EH (cell line): ENCODE measurements around the gene MYADML2.
"Not testable (repeated sequence)": the region's sequence is repeated elsewhere in the genome, so short reads cannot be mapped to it uniquely, and the experiment has no call there.

Experiments used
- DNase-seq: peaks from one replicate; pipeline ENCODE4 v3.0.0-alpha.2; 2015; ENCODE audit warnings: low read depth

MYADML2 gene

DNA sequence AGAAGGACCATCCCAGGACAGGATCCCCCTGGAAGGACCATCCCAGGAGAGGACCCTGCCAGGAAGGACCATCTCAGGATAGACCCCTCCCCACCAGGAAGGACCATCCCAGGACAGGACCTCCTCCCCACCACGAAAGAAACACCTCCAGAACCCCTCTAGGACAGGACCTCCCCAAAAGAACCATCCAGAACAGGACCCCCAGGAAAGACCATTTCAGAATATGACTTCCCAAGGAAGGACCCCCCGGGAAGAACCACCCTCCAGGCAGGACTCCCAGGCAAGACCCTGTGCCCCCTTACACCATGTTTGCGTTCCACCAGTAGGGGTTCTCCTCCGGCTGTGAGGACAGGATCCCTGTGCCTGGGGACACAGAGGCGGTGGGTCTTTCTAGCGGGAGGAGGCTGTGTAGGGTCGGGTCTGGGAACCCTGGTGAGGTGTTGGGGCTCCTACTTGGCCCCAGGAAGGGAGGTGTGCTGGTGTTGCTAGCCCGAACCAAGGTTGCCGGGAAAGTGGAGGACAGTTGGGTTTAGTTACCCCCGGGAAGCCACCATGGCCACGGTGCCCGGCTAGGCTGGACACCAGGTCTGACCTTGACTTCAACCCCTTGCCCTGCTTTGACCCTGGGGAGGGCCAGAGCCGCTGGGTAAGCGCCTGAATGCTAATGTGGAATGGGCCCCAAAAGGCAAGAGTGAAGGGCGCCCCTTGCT lies 11.8 kb upstream of the MYADML2 start:
- no peak for DNase-seq

DNA sequence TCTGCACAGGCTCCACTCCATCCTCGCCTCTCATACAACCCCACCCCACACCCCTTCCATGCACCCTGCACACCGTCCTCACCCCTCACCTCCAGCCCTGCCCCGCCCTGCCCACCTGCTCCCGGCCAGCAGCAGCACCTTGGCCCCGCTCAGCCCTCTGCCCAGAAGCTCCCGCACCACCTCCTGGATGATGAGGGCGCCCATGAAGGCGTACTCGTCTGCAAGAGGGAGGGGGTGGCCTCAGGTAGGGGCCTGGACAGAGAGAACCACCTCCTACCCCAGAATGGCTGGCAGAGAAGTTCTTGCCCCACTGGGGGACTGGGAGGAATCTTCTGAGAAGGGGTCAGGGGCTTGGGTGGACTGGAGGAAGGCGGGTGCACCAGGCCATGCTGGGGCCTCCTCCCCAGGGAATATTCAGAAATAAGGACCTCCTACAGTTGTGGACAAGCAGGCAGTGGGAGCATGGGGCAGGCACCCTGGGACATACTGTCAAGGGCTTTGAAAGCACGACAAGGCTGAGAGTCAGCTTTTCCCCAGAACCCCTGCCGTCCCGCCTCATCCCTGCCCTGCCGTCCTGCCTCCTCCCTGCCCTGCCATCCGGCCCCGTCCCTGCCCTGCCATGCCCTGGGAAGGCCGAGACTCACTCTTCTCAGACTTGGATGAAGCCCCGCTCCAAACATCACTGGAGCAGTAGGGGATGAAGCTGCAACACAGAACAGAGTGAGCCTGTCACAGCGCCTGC lies 10.8 kb upstream of the MYADML2 start:
- no peak for DNase-seq

DNA sequence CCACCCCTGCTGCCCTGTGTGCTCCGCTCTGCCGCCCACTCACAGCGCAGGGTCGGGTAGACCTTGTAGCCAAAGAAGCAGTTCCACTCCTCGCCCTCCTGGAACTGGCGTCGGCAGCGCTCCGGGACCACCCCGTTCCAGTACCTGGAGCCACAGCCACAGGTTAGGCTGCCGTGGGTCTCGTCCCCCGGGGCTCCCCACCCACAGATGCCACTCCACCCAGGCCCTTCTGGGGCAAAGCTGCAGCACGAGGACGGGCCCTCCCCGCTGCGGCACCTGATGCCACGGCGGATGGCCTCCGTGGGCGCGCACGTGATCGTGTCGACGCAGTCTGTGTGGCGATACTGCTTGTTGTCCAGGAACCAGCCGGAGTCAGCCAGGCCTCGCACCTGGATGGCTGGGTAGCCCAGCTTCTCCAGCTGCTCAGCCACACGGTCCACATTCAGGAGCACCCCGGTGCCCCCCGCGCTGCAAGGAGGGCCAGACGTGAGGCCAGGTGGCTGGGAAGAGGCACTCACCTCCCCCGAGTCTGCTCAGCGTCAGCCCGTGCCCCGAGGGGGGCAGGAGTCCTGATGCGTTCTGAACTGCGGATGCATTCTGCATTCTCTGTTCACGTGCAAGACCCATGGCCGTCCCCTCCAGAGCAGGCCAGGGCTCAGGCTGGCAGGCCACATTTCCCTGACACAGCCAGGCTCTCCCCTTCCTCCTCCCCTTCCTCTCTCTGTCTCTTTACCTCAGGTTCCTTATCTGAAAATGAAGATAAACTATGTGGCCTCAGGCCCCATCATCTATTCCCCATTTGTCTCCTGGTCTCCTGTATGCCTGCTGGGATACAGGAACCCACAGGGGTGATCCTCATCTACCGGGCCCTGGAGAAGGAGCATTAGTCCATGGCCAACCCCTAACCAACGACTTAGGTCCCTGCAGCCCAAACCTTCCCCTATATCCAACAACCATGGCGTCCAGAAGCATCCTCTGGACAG lies 9.9 kb upstream of the MYADML2 start:
- no peak for DNase-seq

DNA sequence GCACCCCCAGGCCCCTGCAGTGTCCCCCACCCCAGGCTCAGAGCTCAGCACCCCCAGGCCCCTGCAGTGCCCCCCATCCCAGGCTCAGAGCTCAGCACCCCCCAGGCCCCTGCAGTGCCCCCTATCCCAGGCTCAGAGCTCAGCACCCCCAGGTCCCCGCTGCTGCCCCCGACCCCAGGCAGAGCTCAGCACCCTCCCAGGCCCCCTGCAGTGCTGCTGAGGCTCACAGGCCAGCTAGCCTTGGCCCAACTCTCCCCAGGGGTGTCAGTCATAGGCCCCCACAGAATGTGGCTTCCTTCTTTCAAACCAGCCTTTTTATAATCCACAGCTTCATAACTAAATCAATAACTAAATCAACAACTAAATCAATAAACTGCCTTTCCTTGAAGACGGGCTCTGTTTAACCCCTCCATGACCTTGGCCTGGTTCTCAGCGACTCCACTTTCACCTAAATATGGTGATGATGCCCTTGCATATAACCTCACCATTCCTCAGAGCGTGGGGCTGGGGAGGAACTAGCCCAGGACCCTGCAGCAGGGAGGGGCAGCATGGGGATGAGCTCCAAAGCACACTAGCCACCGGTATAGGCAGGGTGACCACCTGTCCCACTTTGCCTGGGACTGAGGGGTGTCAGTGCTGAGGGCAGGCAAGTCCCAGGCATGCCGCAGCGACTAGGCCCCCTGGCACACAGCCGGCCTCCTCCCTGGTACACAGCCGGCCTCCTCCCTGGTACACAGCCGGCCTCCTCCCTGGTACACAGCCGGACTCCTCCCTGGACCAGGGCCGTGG lies 8.9 kb upstream of the MYADML2 start:
- DNase-seq, result no peak

DNA sequence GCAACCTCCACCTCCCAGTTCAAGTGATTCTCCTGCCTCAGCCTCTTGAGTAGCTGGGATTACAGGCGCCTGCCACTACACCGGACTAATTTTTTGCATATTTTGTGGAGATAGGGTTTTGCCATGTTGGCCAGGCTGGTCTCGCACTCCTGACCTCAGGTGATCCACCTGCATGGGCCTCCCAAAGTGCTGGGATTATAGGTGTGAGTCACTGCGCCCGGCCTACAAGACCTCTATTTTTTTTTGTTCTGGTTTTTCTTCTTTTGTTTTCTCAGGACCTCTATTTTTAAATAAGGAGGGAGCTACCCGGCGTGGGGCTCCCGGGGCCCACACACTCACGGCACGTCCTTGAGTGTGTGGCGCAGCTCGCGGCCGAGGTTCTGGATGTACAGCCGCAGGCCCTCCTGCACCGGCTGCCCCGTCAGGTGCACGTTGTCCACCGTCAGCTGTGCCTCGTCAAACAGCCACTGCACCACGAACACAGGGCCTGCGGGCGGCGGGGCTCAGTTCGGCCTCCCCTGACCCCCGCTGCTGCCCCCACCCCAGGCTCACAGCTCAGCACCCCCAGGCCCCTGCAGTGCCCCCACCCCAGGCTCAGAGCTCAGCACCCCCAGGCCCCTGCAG lies 8.1 kb upstream of the MYADML2 start:
- no peak for DNase-seq

DNA sequence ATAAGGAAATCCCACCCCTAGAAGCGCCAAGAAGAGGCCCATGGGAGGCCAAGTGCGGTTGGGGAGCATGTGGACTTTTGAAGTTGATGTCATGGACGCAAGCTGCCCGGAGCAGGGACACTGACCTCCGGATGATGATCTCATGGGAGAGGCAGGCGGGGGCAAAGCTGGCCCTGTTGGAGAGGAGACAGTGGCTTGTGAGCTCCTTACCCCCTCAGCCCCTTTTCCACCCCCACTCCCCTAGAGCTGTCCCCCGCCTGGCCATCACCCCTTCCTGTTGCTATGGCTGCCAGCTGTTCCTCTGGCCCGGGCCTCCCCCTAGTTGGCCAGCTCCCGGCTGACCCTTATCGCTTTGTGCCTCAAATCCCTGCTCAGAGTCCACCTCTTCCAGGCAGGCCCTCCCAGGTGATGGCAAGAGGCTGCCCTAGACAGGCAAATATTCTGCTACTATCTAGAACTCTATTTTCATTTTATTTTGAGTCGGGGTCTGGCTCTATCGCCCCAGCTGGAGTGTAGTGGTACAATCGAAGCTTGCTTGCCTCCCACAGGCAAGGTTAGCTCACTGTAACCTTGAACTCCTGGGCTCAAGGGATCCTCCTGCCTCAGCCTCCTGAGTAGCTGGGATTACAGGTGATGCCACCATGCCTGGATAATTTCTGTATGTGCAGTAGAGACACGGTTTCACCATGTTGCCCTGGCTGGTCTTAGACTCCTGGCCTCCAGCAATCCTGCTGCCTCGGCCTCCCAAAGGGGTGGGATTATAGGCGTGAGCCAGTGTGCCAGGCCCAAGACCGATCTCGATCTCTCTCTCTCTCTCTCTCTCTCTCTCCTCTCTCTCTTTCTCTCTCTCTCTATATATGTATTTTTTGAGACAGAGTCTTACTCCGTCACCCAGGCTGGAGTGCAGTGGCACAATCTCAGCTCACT lies 7.4 kb upstream of the MYADML2 start:
- no peak for DNase-seq

DNA sequence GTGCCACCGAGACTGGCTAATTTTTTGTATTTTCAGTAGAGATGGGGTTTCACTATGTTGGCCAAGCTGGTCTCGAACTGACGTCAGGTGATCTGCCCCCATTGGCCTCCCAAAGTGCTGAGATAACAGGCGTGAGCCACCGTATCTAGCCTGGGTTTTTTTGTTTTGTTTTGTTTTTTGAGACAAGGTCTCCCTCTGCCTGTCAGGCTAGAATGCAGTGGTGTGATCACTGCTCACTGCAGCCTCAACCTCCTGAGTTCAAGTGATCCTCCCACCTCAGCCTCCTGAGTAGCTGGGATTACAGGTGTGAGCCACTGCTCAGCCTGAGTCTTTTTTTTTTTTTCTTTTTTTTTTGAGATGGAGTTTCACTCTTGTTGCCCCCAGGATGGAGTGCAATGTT lies 6.4 kb upstream of the MYADML2 start:
- not testable (repeated sequence) for DNase-seq

DNA sequence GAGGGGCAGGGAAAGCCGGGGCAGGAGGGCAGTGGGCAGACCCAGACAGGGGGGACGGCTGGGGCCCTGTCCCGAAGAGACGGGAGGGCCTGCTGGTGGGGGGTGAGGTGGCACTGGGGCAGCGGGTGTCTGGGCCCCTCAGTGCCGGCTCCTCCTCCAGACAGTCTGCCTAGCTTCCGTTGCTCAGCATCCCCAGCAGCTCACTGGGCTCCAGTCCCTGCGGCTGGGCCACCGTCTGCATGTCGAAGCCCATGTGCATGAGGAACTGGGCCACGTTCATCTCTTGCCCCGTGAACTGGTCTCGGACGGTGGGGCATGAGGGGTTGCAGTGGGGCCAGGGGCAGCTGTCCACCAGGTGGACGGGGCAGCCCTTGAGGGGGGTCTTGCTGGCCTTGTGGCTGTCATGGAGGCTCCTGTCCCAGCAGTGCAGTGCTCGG lies 5.8 kb upstream of the MYADML2 start:
- DNase-seq, result no peak

DNA sequence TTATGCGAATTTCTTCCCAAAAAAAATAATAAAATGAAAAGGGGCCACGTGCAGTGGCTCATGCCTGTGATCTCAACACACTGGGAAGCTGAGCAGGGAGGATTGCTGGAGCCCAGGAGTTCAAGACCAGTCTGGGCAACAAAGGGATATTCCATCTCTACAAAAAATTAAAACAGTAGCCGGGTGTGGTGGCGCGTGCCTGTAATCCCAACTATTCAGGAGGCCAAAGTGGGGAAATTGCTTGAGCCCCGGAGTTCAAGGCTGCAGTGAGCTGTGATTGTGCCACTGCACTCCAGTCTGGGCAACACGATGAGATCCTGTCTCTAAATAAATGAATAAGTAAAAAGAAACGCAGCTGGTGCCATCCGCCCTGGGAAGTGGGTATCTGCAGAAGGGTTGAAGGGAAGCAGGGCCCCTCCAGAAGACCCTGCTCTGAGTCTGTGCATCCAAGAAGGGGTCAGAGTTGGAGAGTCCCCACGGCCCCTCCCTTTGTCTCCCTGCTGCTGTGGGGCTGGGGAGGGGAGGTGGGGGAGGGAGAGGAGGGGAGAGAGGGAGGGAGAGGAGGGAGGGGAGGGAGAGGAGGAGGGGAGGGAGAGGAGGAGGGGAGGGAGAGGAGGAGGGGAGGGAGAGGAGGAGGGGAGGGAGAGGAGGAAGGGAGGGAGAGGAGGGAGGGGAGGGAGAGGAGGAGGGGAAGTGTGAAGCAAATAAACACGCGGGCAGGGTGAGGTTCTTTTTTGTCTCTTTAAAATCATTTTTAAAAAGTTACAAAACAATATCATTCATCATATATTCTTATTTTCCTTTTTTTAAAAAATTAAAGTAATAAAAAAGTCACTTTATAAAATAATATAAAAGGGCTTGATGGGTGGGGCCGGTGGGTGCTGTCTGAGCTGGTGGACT lies 5.0 kb upstream of the MYADML2 start:
- no peak for DNase-seq

DNA sequence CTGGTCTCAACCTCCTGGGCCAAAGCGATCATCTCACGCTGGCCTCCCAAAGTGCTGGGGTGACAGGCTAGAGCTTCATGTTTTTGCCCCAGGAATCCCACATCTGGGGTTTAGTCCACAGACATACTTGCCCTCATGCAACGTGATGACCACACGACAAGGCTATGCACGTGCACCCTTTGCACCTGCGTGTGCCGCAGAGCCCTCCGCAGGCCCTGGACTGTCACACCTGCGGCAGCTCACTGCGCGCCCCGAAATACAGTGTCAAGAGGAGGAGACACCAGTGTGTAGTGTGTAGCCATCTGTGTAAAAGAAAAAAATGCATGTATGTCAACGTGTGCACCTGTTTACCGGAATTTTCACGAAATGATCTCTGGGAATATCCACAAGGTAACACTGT lies 3.5 kb upstream of the MYADML2 start:
- DNase-seq, result no peak

DNA sequence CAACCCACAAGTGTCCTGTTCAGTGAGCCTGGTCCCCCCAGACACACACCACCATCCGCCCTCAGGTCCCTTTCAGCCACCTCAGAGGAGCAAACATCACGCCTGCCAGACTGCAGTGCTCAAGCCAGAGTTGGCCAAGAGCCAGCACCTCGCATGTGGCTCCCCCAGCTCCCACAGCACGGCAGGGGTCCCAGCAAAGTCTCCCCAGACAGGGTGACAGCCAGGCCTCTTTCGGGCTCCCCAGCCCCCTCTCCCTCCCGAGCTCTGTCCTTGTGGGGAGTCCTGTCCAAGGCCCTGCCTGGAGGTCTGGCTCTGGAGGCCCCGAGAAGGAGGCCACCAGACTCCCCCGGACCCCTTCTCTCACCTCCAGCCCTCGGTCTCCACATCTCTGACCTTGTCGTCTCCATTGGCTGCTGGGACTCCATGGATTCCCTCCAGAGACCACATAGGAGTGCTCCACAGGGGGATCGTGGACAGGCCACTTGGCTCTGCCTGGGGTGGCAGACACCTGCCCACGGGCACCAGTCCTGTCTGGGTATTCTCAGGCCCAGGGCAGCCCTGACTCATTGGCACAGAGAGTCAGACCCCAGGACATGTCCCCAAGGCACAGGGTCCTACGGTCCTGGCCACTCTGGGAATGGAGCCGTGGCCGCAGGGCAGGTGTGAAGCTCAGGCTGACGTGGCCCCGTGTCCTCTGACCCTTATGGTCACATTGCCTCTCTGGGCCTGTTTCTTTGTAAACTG lies 1.8 kb upstream of the MYADML2 start:
- DNase-seq, result no peak

DNA sequence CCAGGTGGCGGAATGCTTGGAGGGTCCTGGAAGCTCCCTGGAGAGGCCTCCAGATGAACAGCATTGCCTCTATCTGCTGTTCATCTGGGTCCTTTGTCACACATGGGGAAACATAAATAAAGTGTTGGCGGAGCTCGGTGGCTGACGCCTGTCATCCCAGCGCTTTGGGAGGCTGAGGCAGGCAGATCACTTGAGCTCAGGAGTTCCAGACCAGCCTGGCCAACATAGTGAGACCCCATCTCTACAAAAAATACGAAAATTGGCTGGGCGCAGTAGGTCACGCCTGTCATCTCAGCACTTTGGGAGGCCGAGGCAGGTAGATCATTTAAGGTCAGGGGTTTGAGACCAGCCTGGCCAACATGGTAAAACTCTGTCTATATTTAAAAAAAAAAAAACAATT lies 2.2 kb downstream of the MYADML2 start:
- no peak for DNase-seq

DNA sequence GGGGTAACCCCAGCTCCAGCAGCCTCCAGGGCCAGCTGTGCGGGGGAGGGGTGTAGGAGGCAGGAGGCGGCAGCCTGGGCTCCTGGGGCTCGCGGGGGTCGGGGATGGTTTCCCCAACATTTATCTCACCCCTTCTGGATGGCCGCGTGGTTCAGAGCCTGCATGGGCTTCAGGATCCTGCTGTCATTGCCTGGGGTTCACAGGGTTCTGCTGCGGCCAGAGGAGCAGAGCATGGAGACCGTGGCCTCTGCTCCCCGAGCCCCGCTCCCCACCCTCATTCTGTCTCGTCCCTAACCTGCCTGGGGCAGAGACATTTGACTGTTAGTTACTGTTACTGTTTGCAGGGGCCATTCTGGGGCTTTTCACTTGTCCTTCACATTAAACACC lies 4.9 kb downstream of the MYADML2 start:
- DNase-seq, result no peak

DNA sequence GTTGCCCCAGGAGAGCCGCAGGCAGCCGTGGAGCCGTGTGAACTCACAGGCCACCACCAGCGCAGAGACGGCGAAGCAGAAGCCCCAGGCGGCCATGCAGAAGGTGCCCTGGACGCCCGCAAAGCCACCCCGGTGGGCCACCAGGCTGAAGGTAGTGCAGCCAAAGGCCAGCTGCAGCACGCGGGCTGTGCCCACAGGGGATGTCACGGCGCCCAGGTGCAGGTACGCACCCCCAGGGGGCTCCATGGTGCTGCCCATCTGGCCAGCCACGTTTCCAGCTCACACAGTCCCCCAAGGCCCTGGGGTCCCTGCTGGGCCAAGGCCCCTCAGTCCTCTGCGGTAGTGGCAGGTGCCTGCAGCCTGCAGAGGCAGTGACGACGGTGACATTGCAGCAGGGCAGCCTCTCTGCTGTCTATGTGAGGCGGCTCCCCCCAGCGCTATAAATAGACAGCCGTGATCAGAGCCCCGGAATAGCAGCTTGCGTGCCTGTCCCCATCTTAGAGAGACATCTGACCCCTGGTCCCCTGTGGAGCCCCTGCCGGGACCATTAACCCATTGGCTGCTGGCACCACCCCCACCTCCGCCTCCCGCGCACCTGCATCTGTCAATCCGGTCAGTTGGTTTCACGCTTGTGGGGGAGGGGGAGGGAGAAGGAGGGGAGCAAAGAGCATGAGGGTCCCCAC lies 5.4 kb downstream of the MYADML2 start:
- DNase-seq, result no peak

DNA sequence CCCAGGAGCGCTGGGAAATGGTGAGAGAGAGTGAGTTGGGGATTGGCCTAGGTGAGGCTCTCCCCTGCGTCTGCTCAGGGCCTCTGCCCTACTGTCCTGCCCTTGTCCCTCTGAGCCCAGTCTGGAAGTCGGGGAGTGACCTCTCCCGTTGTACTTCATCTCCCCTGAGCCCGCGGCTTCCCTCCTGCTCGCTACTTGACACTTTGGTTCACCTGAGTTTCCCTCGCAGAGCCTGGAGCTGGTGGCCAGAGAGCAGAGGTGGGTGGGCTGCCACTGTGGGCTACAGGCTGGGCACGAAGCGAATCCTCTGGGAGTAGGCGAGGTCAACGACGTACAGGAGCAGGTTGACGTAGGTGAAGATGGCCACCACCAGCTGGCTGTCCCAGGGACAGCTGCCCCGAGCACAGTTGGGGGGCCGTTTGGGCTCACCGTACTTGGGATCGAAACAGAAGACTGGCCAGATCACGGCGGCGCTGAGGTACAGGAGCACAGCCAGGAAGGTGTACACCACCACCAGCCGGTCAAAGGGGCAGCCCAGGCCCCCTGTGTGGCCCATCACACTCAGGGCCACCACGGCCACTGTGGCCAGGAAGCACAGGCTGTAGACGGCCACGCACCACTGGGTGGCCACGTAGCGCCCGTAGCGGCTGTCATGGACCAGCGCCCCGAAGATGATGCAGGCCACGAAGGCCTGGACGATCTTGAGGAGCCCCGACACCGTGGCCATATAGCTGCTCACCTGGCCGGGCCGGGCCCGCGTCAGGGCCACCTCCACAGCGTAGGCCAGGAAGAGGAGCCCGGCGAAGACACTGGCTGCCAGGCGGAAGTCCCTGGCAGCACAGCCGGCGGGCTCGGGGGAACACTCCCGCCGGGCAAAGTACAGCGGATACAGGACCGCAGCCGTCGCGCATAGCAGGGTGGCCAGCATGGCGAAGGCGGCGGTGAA lies 6.2 kb downstream of the MYADML2 start:
- DNase-seq, result no peak

DNA sequence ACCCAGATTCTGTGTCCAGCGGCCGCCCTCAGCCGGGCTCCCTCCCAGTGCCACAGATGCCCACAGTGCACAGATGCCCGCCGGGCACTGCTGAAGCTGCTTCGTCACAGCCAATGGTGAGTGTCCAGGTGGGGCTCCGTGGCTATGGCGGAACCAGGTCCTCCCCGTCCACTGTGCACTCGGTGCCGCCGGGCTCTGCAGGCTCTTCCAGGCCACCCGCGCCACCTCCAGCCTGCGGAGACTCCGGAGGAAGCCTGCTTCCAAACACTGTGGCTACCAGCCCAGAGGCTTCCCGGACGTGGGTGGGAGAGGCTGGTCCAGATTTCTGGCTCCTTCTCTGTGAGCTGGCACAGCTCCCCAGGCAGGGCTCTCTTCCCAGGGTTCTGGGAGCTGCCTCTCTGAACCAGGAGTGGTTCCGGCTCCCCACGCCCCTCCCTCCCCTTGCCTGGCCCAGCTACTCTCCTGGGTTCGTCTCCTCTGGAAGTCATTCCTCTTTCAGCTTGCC lies 7.1 kb downstream of the MYADML2 start:
- DNase-seq, result no peak
